KBM-7 (cell line): ENCODE results near the gene PLCH2.
"Not testable (repeated sequence)": the region's sequence is repeated elsewhere in the genome, so short reads cannot be mapped to it uniquely, and the experiment has no call there.

ENCODE experiments used
- DNase-seq: peaks from one replicate; pipeline ENCODE4 v3.0.0-alpha.2; 2015
- in situ Hi-C: fragments of 300-500 bp; cut with MboI; formaldehyde crosslinking; loops from 2 replicates; pipeline ENCODE4 v1.14.3; 2020; ENCODE audit warnings: low sequenced_read_pairs, low pct_unique_long_range_greater_than_20kb, mixed read lengths

PLCH2 gene

GRCh38 chr1:2455757-2456156, 20.3 kb upstream of the PLCH2 start:
- DNase-seq, result no peak
- in situ Hi-C loops, result loop anchor here (25.0 kb wide), 1 partner anchor 332 kb away; no protein-coding TSS in a partner anchor

- DNase-seq, result no peak
- in situ Hi-C loops, result loop anchor here (25.0 kb wide), 1 partner anchor 330 kb away; no protein-coding TSS in a partner anchor
These were observed 18.6 kb upstream of the PLCH2 start for GRCh38 chr1:2457444-2457843.

- in situ Hi-C loops, result loop anchor here (25.0 kb wide), 1 partner anchor 329 kb away; no protein-coding TSS in a partner anchor
- no peak for DNase-seq
These were observed 17.4 kb upstream of the PLCH2 start for GRCh38 chr1:2458687-2459086.

- DNase-seq, result not testable (repeated sequence)
- in situ Hi-C loops, result loop anchor here (25.0 kb wide), 1 partner anchor 328 kb away; no protein-coding TSS in a partner anchor
These were observed 16.9 kb upstream of the PLCH2 start for GRCh38 chr1:2459102-2459753.

- in situ Hi-C loops, result loop anchor here (25.0 kb wide), 1 partner anchor 328 kb away; no protein-coding TSS in a partner anchor
- no peak for DNase-seq
These were observed 16.3 kb upstream of the PLCH2 start for GRCh38 chr1:2459757-2460156.

GRCh38 chr1:2460203-2460602, 15.9 kb upstream of the PLCH2 start:
- no peak for DNase-seq
- in situ Hi-C loops, result loop anchor here (25.0 kb wide), 1 partner anchor 327 kb away; no protein-coding TSS in a partner anchor

- DNase-seq, result no peak
- in situ Hi-C loops, result loop anchor here (25.0 kb wide), 1 partner anchor 326 kb away; no protein-coding TSS in a partner anchor
These were observed 14.9 kb upstream of the PLCH2 start for GRCh38 chr1:2460996-2461751.

- DNase-seq, result no peak
- in situ Hi-C loops, result loop anchor here (25.0 kb wide), 1 partner anchor 324 kb away; no protein-coding TSS in a partner anchor
These were observed 13.3 kb upstream of the PLCH2 start for GRCh38 chr1:2462819-2463218.

- in situ Hi-C loops, result loop anchor here (25.0 kb wide), 1 partner anchor 324 kb away; no protein-coding TSS in a partner anchor
- DNase-seq, result no peak
These were observed 12.7 kb upstream of the PLCH2 start for GRCh38 chr1:2463396-2463795.

GRCh38 chr1:2465371-2466269, 10.5 kb upstream of the PLCH2 start:
- DNase-seq, result no peak
- in situ Hi-C loops, result loop anchor here (25.0 kb wide), 1 partner anchor 322 kb away; no protein-coding TSS in a partner anchor

GRCh38 chr1:2466270-2466665, 9.8 kb upstream of the PLCH2 start:
- DNase-seq, result no peak

GRCh38 chr1:2466958-2467554, 9.0 kb upstream of the PLCH2 start:
- in situ Hi-C loops, result loop anchor here (25.0 kb wide), 1 partner anchor 320 kb away; no protein-coding TSS in a partner anchor
- DNase-seq, result no peak

More at GRCh38 chr1:2466270-2466665, 9.8 kb upstream of the PLCH2 start:
- in situ Hi-C loops, result loop anchor here (25.0 kb wide), 1 partner anchor 321 kb away; no protein-coding TSS in a partner anchor

- in situ Hi-C loops, result loop anchor here (25.0 kb wide), 1 partner anchor 319 kb away; no protein-coding TSS in a partner anchor
- peak; percentile 21 for DNase-seq
These were observed 8.0 kb upstream of the PLCH2 start for GRCh38 chr1:2468041-2468472.

- no peak for DNase-seq
- in situ Hi-C loops, result loop anchor here (25.0 kb wide), 1 partner anchor 319 kb away; no protein-coding TSS in a partner anchor
These were observed 7.5 kb upstream of the PLCH2 start for GRCh38 chr1:2468540-2468939.

GRCh38 chr1:2469103-2469940, 6.8 kb upstream of the PLCH2 start:
- in situ Hi-C loops, result loop anchor here (25.0 kb wide), 1 partner anchor 318 kb away; no protein-coding TSS in a partner anchor
- no peak for DNase-seq

- DNase-seq, result no peak
- in situ Hi-C loops, result loop anchor here (25.0 kb wide), 1 partner anchor 317 kb away; no protein-coding TSS in a partner anchor
These were observed 5.6 kb upstream of the PLCH2 start for GRCh38 chr1:2470290-2471158.
